ENCODE measurements around the gene PTPN6.

The PTPN6 gene

GRCh38 chr12:6923003-6923732 is 28.0 kb upstream of the PTPN6 start:
- DNase-seq (ENCODE audit: low read depth), result no peak

GRCh38 chr12:6923851-6924250 is 27.3 kb upstream of the PTPN6 start:
- DNase-seq (ENCODE audit: low read depth), result no peak

- DNase-seq (ENCODE audit: low read depth), result no peak
Measured at GRCh38 chr12:6925239-6925539, 26.0 kb upstream of the PTPN6 start.

GRCh38 chr12:6925540-6926279 is 25.4 kb upstream of the PTPN6 start:
- no peak for DNase-seq (ENCODE audit: low read depth)

GRCh38 chr12:6927379-6928021 is 23.7 kb upstream of the PTPN6 start, which contains the start of gene ATN1:
Gene ATN1, plus strand, starts transcription at chr12:6927959. Its CDS starts 6,043 bp downstream, at chr12:6934002.
- DNase-seq (ENCODE audit: low read depth), result no peak

GRCh38 chr12:6928022-6928702 is 23.0 kb upstream of the PTPN6 start:
- DNase-seq (ENCODE audit: low read depth), result no peak

GRCh38 chr12:6928703-6929407 is 22.3 kb upstream of the PTPN6 start:
- no peak for DNase-seq (ENCODE audit: low read depth)

GRCh38 chr12:6929466-6930452 is 21.4 kb upstream of the PTPN6 start:
- DNase-seq (ENCODE audit: low read depth), result no peak

- DNase-seq (ENCODE audit: low read depth), result no peak
Measured at GRCh38 chr12:6932766-6933165, 18.4 kb upstream of the PTPN6 start.

GRCh38 chr12:6934110-6934509 is 17.0 kb upstream of the PTPN6 start:
- no peak for DNase-seq (ENCODE audit: low read depth)

- no peak for DNase-seq (ENCODE audit: low read depth)
Measured at GRCh38 chr12:6935371-6936193, 15.6 kb upstream of the PTPN6 start.

- DNase-seq (ENCODE audit: low read depth), result no peak
Measured at GRCh38 chr12:6936194-6936635, 14.9 kb upstream of the PTPN6 start.

GRCh38 chr12:6936636-6937480 is 14.3 kb upstream of the PTPN6 start:
- no peak for DNase-seq (ENCODE audit: low read depth)

- DNase-seq (ENCODE audit: low read depth), result no peak
Measured at GRCh38 chr12:6937481-6938352, 13.4 kb upstream of the PTPN6 start.

- DNase-seq (ENCODE audit: low read depth), result no peak
Measured at GRCh38 chr12:6938353-6939190, 12.6 kb upstream of the PTPN6 start.

GRCh38 chr12:6939191-6939540 is 12.0 kb upstream of the PTPN6 start:
- DNase-seq (ENCODE audit: low read depth), result no peak

- DNase-seq (ENCODE audit: low read depth), result no peak
Measured at GRCh38 chr12:6941267-6941666, 9.9 kb upstream of the PTPN6 start.
